Measurements from ENCODE around the gene LUC7L.

GRCh38 chr16:247027-247426, 17.8 kb upstream of the LUC7L start:
- TF ChIP-seq CTCF (IDR thresholded peaks at IDR 0.05) (no peak), POLR2A (IDR thresholded peaks at IDR 0.05) (no peak)
